Measurements from ENCODE around the gene WNT5A.
A peak's percentile ranks its signal among the peaks of the same experiment; 100 is the strongest.

The WNT5A gene

GRCh38 chr3:55482496-55483195 is 4.5 kb downstream of the WNT5A start:
- DNase-seq (ENCODE audit: insufficient read length, low spot score): no peak
- peak; percentile 63 for FAIRE-seq

DNA sequence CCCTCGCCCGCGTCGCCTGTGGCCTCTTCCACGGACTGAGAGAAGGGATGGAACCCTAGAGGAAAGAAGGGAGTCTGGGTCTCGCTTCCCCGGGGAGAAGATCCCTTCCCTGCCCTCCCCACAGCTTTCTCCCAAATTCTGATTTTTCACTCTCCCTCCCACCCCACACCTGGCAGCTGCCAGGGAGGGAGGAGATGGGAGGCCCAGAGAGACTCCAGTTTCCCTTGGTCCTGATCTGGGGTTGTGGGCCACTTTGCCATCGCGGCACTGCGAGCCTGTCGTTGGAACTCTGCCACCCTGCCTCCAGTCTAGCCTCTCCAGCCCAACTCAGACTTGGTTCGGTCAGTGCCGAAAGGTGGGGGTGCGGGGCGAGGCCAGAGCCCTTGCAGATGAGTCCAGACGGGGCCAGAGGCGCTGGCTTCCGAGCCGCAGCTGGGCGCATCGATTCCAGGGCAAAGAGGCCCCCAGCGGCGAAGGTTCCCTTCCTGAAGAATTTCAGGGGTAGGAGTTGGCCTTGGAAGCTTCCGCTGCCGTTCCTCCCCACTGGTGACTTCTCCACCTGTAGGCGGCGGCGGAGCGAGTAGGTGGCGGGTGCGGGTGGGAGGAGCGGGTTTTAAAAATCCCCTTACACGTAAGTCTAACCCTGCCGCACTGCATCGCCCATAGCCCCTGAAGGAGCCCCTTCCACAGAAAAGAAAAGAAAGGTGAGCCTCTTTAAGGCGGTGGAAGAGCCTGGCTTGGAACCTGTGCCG is 5.2 kb downstream of the WNT5A start:
- FAIRE-seq: no peak
- no peak for DNase-seq (ENCODE audit: insufficient read length, low spot score)

GRCh38 chr3:55480911-55481743 is 6.0 kb downstream of the WNT5A start:
- FAIRE-seq (peak; percentile 83), DNase-seq (ENCODE audit: insufficient read length, low spot score) (peak; percentile 47)

- no peak for DNase-seq (ENCODE audit: insufficient read length, low spot score)
- no peak for FAIRE-seq
Observed at GRCh38 chr3:55477306-55478303, 9.5 kb downstream of the WNT5A start.

- FAIRE-seq (no peak), DNase-seq (ENCODE audit: insufficient read length, low spot score) (no peak)
Observed at GRCh38 chr3:55476515-55476914, 10.6 kb downstream of the WNT5A start.

GRCh38 chr3:55474213-55474632 is 12.9 kb downstream of the WNT5A start:
- no peak for FAIRE-seq
- DNase-seq (ENCODE audit: insufficient read length, low spot score): no peak

- no peak for FAIRE-seq
- no peak for DNase-seq (ENCODE audit: insufficient read length, low spot score)
Observed at GRCh38 chr3:55473788-55474187, 13.3 kb downstream of the WNT5A start.

DNA sequence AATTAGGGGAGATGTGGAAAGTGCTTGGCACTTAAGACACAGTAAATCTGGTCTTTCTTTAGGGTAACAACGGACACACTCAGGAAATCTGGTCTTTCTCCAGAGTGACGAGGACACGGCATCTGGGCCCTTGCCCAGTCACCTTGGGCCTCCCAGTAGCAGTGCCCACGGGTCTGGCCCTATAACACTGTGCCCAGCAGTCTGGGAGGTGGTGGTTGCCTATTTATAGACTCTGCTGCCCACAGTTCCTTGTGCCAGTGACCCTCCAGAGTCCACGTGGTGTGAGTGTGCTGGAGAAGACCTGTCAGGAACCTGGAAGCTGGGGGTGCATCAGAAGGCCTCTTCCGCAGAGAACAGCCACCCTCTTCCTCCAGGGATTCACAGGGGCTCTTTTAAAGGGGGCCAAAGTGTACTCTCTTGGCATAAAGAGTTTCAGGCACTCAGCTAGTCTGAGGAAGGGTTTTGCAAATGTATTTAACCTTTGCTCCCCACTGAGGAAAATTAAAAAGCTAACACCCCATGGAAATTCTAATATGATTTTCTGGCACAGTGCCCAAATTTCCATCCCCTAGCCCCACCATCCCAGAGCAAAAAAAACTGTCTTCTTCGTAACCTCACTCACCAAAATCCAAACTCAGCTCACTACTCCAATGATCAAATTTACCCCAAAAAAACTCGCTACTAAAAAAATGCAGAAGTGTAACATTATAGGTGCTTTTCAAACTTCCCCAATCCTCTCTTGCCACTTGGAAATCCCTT is 15.4 kb downstream of the WNT5A start:
- no peak for DNase-seq (ENCODE audit: insufficient read length, low spot score)

GRCh38 chr3:55471084-55471483 is 16.0 kb downstream of the WNT5A start:
- FAIRE-seq (no peak), DNase-seq (ENCODE audit: insufficient read length, low spot score) (no peak)

More for the DNA sequence above, 15.4 kb downstream of the WNT5A start:
- no peak for FAIRE-seq

DNA sequence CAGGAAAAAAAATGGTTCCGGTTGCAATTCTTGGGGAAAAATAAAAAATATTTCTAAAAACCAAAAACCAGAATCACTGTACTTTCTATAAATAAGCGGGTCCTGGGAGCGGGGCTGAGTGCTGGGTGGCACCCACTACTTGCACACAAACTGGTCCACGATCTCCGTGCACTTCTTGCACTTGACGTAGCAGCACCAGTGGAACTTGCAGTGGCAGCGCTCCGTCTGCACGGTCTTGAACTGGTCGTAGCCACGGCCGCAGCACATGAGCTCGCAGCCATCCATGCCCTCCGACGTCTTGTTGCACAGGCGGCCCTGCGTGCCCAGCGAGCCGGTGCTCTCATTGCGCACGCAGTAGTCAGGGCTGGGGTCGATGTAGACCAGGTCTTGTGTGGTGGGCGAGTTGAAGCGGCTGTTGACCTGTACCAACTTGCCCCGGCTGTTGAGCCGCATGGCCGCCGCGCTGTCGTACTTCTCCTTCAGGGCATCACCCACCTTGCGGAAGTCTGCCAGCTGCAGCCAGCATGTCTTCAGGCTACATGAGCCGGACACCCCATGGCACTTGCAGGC is 17.1 kb downstream of the WNT5A start:
- no peak for FAIRE-seq
- DNase-seq (ENCODE audit: insufficient read length, low spot score): no peak

- FAIRE-seq: no peak
Observed at GRCh38 chr3:55468251-55468650, 18.9 kb downstream of the WNT5A start.

GRCh38 chr3:55467099-55467498 is 20.0 kb downstream of the WNT5A start:
- no peak for FAIRE-seq

More at GRCh38 chr3:55468251-55468650, 18.9 kb downstream of the WNT5A start:
- DNase-seq (ENCODE audit: insufficient read length, low spot score): no peak

GRCh38 chr3:55466526-55466925 is 20.6 kb downstream of the WNT5A start:
- DNase-seq (ENCODE audit: insufficient read length, low spot score) (no peak), FAIRE-seq (no peak)

More at GRCh38 chr3:55467099-55467498, 20.0 kb downstream of the WNT5A start:
- no peak for DNase-seq (ENCODE audit: insufficient read length, low spot score)

GRCh38 chr3:55461896-55462295 is 25.2 kb downstream of the WNT5A start:
- no peak for DNase-seq (ENCODE audit: insufficient read length, low spot score)
- FAIRE-seq: no peak

GRCh38 chr3:55459838-55460237 is 27.3 kb downstream of the WNT5A start:
- FAIRE-seq (no peak), DNase-seq (ENCODE audit: insufficient read length, low spot score) (no peak)

- DNase-seq (ENCODE audit: insufficient read length, low spot score) (no peak), FAIRE-seq (no peak)
Observed at GRCh38 chr3:55458181-55458790, 28.8 kb downstream of the WNT5A start.

DNA sequence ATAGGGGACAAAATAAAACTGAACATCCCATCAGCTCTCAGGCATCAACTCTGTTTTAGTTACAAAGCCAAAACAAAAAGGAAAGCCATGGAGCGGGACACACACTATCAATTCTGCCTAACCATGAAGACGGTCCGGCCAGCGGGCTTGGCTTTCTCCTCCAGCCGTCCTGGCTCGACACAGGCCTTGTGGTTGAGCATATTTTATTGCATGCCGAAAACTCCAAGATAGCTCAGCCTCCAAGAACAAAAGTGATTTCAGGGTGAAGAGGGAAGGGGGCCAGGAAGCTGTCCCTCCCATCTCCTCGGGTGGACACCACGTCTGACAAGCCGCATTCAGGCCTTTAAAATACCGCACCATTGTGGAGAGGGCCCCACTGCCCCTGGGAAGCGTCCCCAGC is 31.2 kb downstream of the WNT5A start:
- no peak for FAIRE-seq
- DNase-seq (ENCODE audit: insufficient read length, low spot score): no peak

DNA sequence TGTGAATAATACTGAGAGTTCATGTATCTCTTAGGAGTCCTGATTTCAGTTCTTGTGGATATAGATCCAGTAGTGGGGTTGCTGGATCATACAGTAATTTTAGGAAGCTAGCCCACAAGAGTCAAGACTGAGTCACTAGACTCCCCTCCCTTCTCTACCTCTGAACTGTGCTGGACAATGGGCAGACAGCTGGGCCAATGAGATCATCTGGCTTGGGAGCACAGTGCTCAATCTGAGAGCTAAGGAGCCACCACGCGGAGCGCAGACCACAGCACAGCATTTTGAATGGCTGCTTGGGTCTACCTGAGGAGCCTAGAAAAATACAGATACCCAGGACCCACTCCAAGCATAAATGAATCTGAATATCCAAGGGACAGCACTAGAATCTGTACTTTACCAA is 32.5 kb downstream of the WNT5A start:
- DNase-seq (ENCODE audit: insufficient read length, low spot score): no peak
- no peak for FAIRE-seq
